HG03139 (cell line): ENCODE data around the gene CEP170.
"Not testable (repeated sequence)": the region's sequence is repeated elsewhere in the genome, so short reads cannot be mapped to it uniquely, and the experiment has no call there.

Source experiments
- ATAC-seq: cut with Tn5 transposase; IDR thresholded peaks from one replicate; pipeline ENCODE4 v1.9.1; 2021; ENCODE audit not compliant: unreplicated experiment

Gene CEP170

GRCh38 chr1:243087368-243087767 lies 167.7 kb downstream of the CEP170 start:
- not testable (repeated sequence) for ATAC-seq
